ENCODE data around the gene RALGPS2.
"Not testable (repeated sequence)": the region's sequence is repeated elsewhere in the genome, so short reads cannot be mapped to it uniquely, and the experiment has no call there.

The RALGPS2 gene

DNA sequence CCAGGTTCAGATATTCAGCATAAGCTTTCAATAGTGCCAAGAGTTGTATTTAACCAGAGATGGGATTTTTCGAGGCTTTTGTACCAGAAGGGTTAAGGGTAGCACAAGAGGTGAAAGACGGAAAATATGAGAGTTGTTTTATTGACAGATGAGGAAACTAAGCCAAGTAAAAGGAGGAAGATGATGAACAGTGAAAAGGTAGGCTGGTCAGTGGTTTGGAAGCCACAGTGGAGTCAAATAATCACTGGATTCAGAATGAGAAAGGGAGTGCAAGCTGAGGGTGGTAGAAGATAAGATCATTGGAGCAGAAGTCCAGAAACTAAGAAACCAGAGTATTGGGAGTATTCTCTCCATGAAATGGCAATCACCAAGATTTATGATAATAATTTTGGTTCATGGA, 100.1 kb downstream of the RALGPS2 start:
- DNase-seq (ENCODE audit: insufficient read length, low spot score), result no peak
- TF ChIP-seq POLR2A (IDR thresholded peaks at IDR 0.05; ENCODE audit: low read depth, low read length), result no peak
- no peak for TF ChIP-seq POU2F2 (IDR thresholded peaks at IDR 0.05; ENCODE audit: low read depth, low read length)
- no peak for TF ChIP-seq TAF1 (IDR thresholded peaks at IDR 0.05; ENCODE audit: low read depth, low read length)
- no peak for TF ChIP-seq SPI1 (IDR thresholded peaks at IDR 0.05; ENCODE audit: low read depth, low read length)
- no peak for TF ChIP-seq PAX5 (IDR thresholded peaks at IDR 0.05; ENCODE audit: insufficient read depth, low read length, severe bottlenecking)
- no peak for TF ChIP-seq POLR2AphosphoS5 (IDR thresholded peaks at IDR 0.05; ENCODE audit: low read depth, low read length)
- no peak for FAIRE-seq

DNA sequence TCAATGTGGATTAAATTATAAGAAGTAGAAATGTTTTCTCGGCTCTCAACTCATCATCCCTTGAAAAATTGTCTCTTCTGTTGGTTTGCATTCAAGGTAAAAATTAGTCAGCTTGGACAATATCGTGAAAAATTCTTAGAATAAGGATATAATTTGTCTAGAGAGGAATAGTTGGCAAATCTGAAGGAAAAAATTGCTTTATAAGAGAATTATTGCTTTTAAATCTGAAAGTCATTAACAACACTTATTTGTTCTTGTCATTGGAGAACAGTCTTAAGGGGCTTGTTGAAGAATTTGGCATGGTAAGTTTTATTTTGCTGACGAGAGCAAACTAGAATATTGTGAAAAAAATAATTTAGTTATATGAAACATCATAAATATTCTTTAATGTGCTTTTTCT, 119.4 kb downstream of the RALGPS2 start:
- FAIRE-seq (no peak), DNase-seq (ENCODE audit: insufficient read length, low spot score) (no peak)
- TF ChIP-seq TAF1 (IDR thresholded peaks at IDR 0.05; ENCODE audit: low read depth, low read length) (no peak), POU2F2 (IDR thresholded peaks at IDR 0.05; ENCODE audit: low read depth, low read length) (no peak), POLR2A (IDR thresholded peaks at IDR 0.05; ENCODE audit: low read depth, low read length) (no peak), SPI1 (IDR thresholded peaks at IDR 0.05; ENCODE audit: low read depth, low read length) (no peak)

GRCh38 chr1:178846306-178846705, 121.3 kb downstream of the RALGPS2 start:
- no peak for FAIRE-seq
- no peak for TF ChIP-seq POLR2A (IDR thresholded peaks at IDR 0.05; ENCODE audit: low read depth, low read length)
- TF ChIP-seq PAX5 (IDR thresholded peaks at IDR 0.05; ENCODE audit: insufficient read depth, low read length, severe bottlenecking), result no peak
- TF ChIP-seq TAF1 (IDR thresholded peaks at IDR 0.05; ENCODE audit: low read depth, low read length), result no peak
- TF ChIP-seq SPI1 (IDR thresholded peaks at IDR 0.05; ENCODE audit: low read depth, low read length), result no peak
- no peak for TF ChIP-seq POU2F2 (IDR thresholded peaks at IDR 0.05; ENCODE audit: low read depth, low read length)
- no peak for TF ChIP-seq POLR2AphosphoS5 (IDR thresholded peaks at IDR 0.05; ENCODE audit: low read depth, low read length)
- no peak for DNase-seq (ENCODE audit: insufficient read length, low spot score)

GRCh38 chr1:178847396-178847849, 122.4 kb downstream of the RALGPS2 start:
- no peak for TF ChIP-seq POLR2A (IDR thresholded peaks at IDR 0.05; ENCODE audit: low read depth, low read length)
- TF ChIP-seq PAX5 (IDR thresholded peaks at IDR 0.05; ENCODE audit: insufficient read depth, low read length, severe bottlenecking), result no peak
- no peak for TF ChIP-seq TAF1 (IDR thresholded peaks at IDR 0.05; ENCODE audit: low read depth, low read length)
- FAIRE-seq (no peak), DNase-seq (ENCODE audit: insufficient read length, low spot score) (no peak)

GRCh38 chr1:178847919-178848318, 122.9 kb downstream of the RALGPS2 start:
- DNase-seq (ENCODE audit: insufficient read length, low spot score); FAIRE-seq: not testable (repeated sequence)

DNA sequence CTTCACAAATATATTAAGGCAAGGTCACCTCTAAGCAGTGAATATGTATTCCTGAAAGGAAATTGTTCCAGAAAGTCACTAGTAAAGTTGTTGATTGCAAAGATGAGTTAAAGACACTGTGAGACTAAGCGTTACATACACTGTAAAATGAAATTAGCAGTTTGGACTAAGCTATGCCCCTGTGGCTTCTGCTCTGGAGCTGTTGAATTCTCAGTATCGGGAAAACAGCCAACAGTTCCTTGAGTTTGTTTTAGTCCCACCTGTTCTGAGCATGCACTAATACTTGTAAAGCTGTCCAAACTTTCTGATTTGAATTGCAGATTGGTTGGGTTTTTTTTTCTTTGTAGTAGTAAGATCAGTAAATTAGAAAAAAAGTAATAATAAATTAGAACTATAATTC, 124.9 kb downstream of the RALGPS2 start:
- TF ChIP-seq PAX5 (IDR thresholded peaks at IDR 0.05; ENCODE audit: insufficient read depth, low read length, severe bottlenecking) (no peak), SPI1 (IDR thresholded peaks at IDR 0.05; ENCODE audit: low read depth, low read length) (no peak), TAF1 (IDR thresholded peaks at IDR 0.05; ENCODE audit: low read depth, low read length) (no peak), POU2F2 (IDR thresholded peaks at IDR 0.05; ENCODE audit: low read depth, low read length) (no peak), POLR2A (IDR thresholded peaks at IDR 0.05; ENCODE audit: low read depth, low read length) (no peak), POLR2AphosphoS5 (IDR thresholded peaks at IDR 0.05; ENCODE audit: low read depth, low read length) (no peak)
- no peak for FAIRE-seq

GRCh38 chr1:178857126-178857525, 132.1 kb downstream of the RALGPS2 start:
- DNase-seq (ENCODE audit: insufficient read length, low spot score) (no peak), FAIRE-seq (no peak)
- TF ChIP-seq PAX5 (IDR thresholded peaks at IDR 0.05; ENCODE audit: insufficient read depth, low read length, severe bottlenecking) (no peak), POLR2A (IDR thresholded peaks at IDR 0.05; ENCODE audit: low read depth, low read length) (no peak), POU2F2 (IDR thresholded peaks at IDR 0.05; ENCODE audit: low read depth, low read length) (no peak), TAF1 (IDR thresholded peaks at IDR 0.05; ENCODE audit: low read depth, low read length) (no peak), SPI1 (IDR thresholded peaks at IDR 0.05; ENCODE audit: low read depth, low read length) (no peak)

More for the DNA sequence above, 124.9 kb downstream of the RALGPS2 start:
- DNase-seq (ENCODE audit: insufficient read length, low spot score), result no peak

DNA sequence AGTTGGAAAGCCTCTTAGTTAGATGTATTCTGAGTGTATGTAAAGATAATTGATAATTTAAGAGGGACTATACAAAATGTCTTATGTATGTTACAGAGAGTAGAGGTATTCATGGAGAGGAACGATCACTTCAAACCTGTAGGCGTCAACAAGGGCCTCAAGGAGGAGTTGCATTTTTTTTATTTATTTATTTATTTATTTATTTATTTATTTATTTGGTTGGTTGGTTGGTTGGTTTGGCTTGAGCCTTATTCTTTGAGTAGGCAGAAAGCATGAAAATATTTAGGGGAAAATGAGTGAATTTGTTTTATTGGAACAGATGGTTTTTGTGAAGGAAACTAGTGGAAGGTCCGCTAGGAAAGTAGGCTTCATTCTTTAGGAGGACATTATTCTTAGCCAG, 137.4 kb downstream of the RALGPS2 start:
- FAIRE-seq, result no peak
- TF ChIP-seq POLR2A (IDR thresholded peaks at IDR 0.05; ENCODE audit: low read depth, low read length), result no peak
- no peak for TF ChIP-seq PAX5 (IDR thresholded peaks at IDR 0.05; ENCODE audit: insufficient read depth, low read length, severe bottlenecking)
- TF ChIP-seq TAF1 (IDR thresholded peaks at IDR 0.05; ENCODE audit: low read depth, low read length), result no peak
- TF ChIP-seq SPI1 (IDR thresholded peaks at IDR 0.05; ENCODE audit: low read depth, low read length), result no peak
- DNase-seq (ENCODE audit: insufficient read length, low spot score), result no peak

DNA sequence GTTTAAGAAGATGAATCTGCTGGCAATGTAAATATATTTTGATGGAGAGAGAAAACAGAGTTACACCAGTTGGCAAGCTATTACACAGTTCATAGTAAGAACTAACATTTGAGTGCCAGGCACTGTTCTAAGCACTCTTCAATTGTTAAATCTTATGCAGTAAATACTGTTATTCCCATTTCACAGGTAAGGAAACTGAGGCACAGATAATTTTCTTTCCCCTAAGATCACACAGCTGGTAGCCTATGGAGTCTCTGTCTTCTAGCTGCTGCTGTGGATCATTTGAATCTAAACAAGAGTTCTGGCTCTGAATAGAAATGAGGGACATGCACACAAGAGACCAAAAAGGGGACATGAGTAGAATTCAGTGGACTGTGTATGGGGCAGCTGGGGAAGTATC, 137.8 kb downstream of the RALGPS2 start:
- DNase-seq (ENCODE audit: insufficient read length, low spot score) (no peak), FAIRE-seq (no peak)
- TF ChIP-seq POLR2A (IDR thresholded peaks at IDR 0.05; ENCODE audit: low read depth, low read length), result no peak
- no peak for TF ChIP-seq SPI1 (IDR thresholded peaks at IDR 0.05; ENCODE audit: low read depth, low read length)

- FAIRE-seq, result no peak
- TF ChIP-seq TAF1 (IDR thresholded peaks at IDR 0.05; ENCODE audit: low read depth, low read length) (no peak), POU2F2 (IDR thresholded peaks at IDR 0.05; ENCODE audit: low read depth, low read length) (no peak), POLR2A (IDR thresholded peaks at IDR 0.05; ENCODE audit: low read depth, low read length) (no peak), SPI1 (IDR thresholded peaks at IDR 0.05; ENCODE audit: low read depth, low read length) (no peak), PAX5 (IDR thresholded peaks at IDR 0.05; ENCODE audit: insufficient read depth, low read length, severe bottlenecking) (no peak), POLR2AphosphoS5 (IDR thresholded peaks at IDR 0.05; ENCODE audit: low read depth, low read length) (no peak)
- DNase-seq (ENCODE audit: insufficient read length, low spot score), result no peak
Observed at GRCh38 chr1:178864326-178864725, 139.3 kb downstream of the RALGPS2 start.

DNA sequence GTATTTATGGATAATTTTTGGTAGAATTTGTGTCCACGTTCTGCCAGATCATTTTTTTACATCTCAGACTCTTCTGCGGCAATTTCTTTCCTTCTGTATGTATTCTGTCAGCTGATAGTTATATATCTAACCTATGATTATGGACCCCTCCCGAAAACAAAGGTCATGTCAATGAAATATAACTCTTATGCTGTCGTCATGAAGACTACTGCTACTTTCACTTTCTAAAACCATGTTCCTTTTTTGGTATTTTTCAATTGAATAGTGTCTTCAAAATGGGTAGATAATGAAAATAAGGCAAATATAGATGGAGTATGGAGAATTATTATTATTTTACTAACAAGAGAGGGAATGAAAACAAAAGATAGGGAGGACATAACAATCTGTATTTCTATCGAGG, 142.6 kb downstream of the RALGPS2 start:
- DNase-seq (ENCODE audit: insufficient read length, low spot score), result no peak
- TF ChIP-seq TAF1 (IDR thresholded peaks at IDR 0.05; ENCODE audit: low read depth, low read length) (no peak), SPI1 (IDR thresholded peaks at IDR 0.05; ENCODE audit: low read depth, low read length) (no peak), PAX5 (IDR thresholded peaks at IDR 0.05; ENCODE audit: insufficient read depth, low read length, severe bottlenecking) (no peak), POLR2A (IDR thresholded peaks at IDR 0.05; ENCODE audit: low read depth, low read length) (no peak), POU2F2 (IDR thresholded peaks at IDR 0.05; ENCODE audit: low read depth, low read length) (no peak)
- no peak for FAIRE-seq
